ACC112 (cell line): ENCODE measurements around the gene DYNLT1.
"Not testable (repeated sequence)": the region's sequence is repeated elsewhere in the genome, so short reads cannot be mapped to it uniquely, and the experiment has no call there.

Experiments
- H2AFZ ChIP-seq: fragments of 200-600 bp; sonication (generic); one replicate; pipeline ENCODE4 v1.6.0; 2017; ENCODE audit warnings: antibody characterized with exemption, low read length; ENCODE audit not compliant: unreplicated experiment
- H3K27ac ChIP-seq: fragments of 200-600 bp; sonication (generic); 2 replicates; pipeline ENCODE4 v1.5.1; 2014; ENCODE audit warnings: low read depth, mild to moderate bottlenecking, antibody characterized with exemption, low read length, moderate library complexity
- H3K27me3 ChIP-seq: fragments of 200-600 bp; sonication (generic); 2 replicates; pipeline ENCODE4 v1.6.1; 2014; ENCODE audit warnings: mild to moderate bottlenecking, antibody characterized with exemption, low read length, moderate library complexity, mixed read lengths; ENCODE audit not compliant: insufficient read depth
- H3K36me3 ChIP-seq: fragments of 200-600 bp; sonication (generic); 2 replicates; pipeline ENCODE4 v1.6.1; 2016; ENCODE audit warnings: mild to moderate bottlenecking, antibody characterized with exemption, low read length, moderate library complexity, mixed read lengths; ENCODE audit not compliant: insufficient read depth
- H3K4me1 ChIP-seq: fragments of 200-600 bp; sonication (generic); one replicate; pipeline ENCODE4 v1.6.1; 2016; ENCODE audit warnings: low read length, mixed read lengths; ENCODE audit not compliant: insufficient read depth, unreplicated experiment, control insufficient read depth
- H3K4me3 ChIP-seq: fragments of 200-600 bp; sonication (generic); 2 replicates; pipeline ENCODE4 v1.5.1; 2014; ENCODE audit warnings: mild to moderate bottlenecking, low read depth, low read length
- H3K79me2 ChIP-seq: fragments of 200-600 bp; sonication (generic); one replicate; pipeline ENCODE4 v1.6.0; 2016; ENCODE audit warnings: low read length; ENCODE audit not compliant: control insufficient read depth, unreplicated experiment, insufficient read depth

The DYNLT1 gene

DNA sequence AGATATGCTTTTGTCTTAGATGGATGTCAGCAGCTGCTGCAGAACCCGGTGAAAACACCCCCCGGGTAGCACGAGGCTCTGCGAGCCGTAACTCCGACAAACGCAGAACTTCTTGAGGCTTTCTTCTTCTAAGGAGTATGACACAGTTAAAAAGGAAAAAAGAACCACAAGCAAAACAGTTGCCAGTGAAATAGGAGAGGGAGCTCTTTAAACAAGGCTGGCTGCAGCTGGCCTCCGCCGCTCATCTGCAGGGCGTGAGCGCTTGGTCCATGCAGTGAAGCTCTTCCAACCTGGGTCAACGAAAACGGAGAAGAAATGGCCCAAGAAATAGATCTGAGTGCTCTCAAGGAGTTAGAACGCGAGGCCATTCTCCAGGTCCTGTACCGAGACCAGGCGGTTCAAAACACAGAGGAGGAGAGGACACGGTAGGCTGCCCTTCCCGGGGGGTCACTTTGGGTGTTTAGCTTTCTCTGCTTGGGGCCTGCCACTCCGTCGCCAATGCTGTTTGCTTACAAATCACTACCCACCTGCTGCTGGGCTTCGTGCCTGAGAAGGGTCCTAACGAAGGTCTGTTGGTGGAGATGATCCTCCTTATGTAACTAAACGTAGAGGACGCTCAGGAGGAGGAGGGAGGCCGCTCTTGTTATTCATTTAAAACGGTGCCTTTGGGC lies 18.5 kb upstream of the DYNLT1 start:
- Histone ChIP-seq H3K4me3 (no peak overlapping the region), H3K36me3 (no peaks in the 10 kb centered on the region)

DNA sequence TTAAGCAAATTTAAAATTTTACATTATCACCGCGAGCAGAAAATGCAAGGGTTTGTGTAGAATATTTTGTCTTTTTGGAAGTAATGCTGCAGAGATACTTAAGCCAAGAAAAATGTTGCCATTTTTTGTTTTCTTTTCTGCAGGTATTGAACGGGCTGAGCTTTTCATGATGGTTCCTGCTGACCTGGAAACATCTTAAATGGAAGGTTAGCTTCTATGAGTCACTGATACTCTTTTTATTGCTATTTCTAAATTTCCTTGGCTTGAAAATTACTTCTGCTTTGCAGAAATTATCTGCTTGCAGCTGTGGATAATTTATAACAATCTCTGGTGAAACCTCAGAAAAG lies 18.0 kb upstream of the DYNLT1 start:
- Histone ChIP-seq H3K79me2 (no peaks in the 10 kb centered on the region), H2AFZ (no peak overlapping the region), H3K36me3 (no peaks in the 10 kb centered on the region), H3K4me3 (no peak overlapping the region), H3K27ac (no peak overlapping the region), H3K4me1 (no peaks in the 10 kb centered on the region), H3K27me3 (peaks cover 7% of the 10 kb centered on the region; the same call in 1 of the 2 replicates)

More for the DNA sequence above, 18.5 kb upstream of the DYNLT1 start:
- no peaks in the 10 kb centered on the region for H3K79me2 ChIP-seq
- no peaks in the 10 kb centered on the region for H3K4me1 ChIP-seq
- no peak overlapping the region for H2AFZ ChIP-seq
- H3K27ac ChIP-seq: no peak overlapping the region
- peaks cover 7% of the 10 kb centered on the region; the same call in 1 of the 2 replicates for H3K27me3 ChIP-seq

DNA sequence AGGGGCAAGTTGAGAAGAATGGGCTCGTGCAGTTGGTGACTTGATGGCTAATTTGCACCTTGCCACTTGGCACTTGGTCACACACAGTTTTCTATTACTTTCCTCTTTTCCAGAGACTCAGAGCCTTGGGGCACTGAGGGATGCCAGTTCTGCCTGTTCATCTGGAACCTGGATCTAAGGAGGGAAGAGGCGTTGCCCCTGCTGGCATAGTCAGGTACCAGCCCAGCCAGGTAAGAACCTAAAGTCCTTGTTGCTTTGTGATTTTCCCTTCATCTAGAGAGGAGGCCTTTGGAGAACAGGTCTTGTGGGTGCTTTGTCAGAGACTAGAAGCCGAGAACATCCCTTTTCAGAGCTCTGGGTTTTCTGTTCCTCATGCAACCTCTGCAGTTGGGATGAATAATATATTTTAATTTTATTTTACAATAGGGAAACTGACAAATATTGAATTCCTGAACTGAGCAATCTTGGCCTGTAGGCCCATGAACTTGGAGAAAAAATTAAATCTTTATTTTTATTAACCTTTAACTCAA lies 16.7 kb upstream of the DYNLT1 start:
- no peak overlapping the region for H3K27ac ChIP-seq

DNA sequence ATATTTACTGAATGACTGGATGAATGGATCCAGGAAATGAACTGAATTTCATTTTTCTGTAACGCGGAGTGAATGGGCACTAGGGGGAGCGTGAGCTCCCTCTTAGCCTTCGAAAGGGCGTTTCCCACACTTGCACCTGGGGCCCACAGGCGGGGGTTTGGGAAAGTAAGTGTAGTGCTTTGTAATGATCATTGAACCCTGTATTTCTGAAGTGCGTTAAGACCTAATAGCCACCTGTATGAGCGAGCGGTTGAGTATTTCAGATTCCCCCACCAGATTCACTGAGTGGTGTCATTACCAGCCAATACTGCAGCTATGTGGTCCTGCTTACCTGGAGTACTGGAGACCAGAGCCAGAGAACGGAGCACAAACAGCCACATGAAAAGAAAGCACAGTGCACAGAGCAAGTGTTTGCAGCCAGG lies 15.8 kb upstream of the DYNLT1 start:
- Histone ChIP-seq H3K27me3 (peaks cover 7% of the 10 kb centered on the region; the same call in 1 of the 2 replicates), H3K27ac (no peak overlapping the region), H3K36me3 (no peaks in the 10 kb centered on the region), H2AFZ (no peak overlapping the region), H3K79me2 (no peaks in the 10 kb centered on the region), H3K4me1 (peaks cover 9% of the 10 kb centered on the region), H3K4me3 (no peak overlapping the region)

More for the DNA sequence above, 16.7 kb upstream of the DYNLT1 start:
- Histone ChIP-seq H3K79me2 (no peaks in the 10 kb centered on the region), H3K36me3 (no peaks in the 10 kb centered on the region), H3K27me3 (peaks cover 7% of the 10 kb centered on the region; the same call in 1 of the 2 replicates), H3K4me3 (no peak overlapping the region), H2AFZ (no peak overlapping the region), H3K4me1 (peaks cover 5% of the 10 kb centered on the region)

DNA sequence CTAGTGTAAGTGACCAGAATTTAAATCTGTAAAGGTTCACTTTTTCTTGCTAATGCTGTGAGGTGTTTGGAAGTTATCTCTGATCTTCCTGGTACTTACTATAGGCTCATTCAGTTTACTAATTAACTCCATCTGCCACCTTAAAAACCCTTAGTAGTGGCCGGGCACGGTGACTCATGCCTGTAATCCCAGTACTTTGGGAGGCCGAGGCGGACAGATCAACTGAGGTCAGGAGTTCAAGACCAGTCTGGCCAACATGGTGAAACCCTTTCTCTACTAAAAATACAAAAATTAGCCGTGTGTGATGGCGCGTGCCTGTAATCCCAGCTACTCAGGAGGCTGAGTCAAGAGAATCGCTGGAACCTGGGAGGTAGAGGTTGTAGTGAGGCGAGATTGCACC lies 12.4 kb upstream of the DYNLT1 start:
- H3K36me3 ChIP-seq, H3K27ac ChIP-seq, H2AFZ ChIP-seq, H3K4me3 ChIP-seq, H3K79me2 ChIP-seq, H3K27me3 ChIP-seq: not testable (repeated sequence)
- peaks cover 23% of the 10 kb centered on the region for H3K4me1 ChIP-seq

DNA sequence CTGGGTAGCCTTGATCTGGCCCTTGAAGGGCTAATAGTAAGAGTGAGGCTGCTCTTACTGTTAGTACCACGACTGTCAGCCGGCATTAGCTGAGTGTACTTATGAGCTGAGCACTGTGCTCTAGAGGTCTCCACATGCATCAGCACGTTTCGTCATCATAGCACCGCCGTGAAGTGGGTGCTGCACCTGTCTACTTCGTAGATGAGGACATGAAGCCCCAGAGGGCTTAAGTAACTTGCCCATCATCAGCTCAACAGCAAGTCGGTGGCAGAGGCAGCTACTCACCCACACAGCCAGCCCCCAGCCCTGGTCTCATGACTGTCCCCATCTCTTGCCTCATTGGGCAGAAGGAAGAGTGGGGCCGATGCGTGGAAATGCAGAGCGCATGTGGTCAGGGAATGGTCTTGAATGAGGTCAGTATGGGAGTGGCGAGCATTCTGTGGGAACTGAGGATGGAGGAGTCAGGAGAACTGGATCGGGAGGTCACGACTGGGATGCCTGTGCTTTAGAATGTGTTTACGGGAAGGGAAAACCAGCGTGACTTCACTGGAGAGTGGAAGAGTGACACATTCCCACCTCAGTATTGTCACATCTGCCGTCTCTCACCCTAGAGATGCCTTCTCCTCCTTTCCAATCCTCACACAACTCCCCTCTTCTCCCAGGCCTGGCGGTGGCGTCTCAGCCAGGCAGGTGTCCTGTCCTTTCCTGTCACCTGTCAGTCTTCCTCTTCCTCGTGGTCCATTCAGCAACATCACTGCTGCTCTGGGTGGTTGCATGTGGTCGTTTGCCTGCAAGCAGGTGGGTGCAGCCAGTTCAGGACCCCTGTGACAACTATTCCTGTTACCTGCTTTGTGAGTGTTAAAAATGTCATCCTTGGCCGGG lies 11.3 kb upstream of the DYNLT1 start:
- Histone ChIP-seq H3K4me1 (peaks cover 23% of the 10 kb centered on the region), H3K36me3 (no peaks in the 10 kb centered on the region), H2AFZ (no peak overlapping the region), H3K27ac (peak overlapping the region; percentile 65; the same call in 1 of the 2 replicates), H3K79me2 (no peaks in the 10 kb centered on the region), H3K27me3 (no peaks in the 10 kb centered on the region), H3K4me3 (no peak overlapping the region)

DNA sequence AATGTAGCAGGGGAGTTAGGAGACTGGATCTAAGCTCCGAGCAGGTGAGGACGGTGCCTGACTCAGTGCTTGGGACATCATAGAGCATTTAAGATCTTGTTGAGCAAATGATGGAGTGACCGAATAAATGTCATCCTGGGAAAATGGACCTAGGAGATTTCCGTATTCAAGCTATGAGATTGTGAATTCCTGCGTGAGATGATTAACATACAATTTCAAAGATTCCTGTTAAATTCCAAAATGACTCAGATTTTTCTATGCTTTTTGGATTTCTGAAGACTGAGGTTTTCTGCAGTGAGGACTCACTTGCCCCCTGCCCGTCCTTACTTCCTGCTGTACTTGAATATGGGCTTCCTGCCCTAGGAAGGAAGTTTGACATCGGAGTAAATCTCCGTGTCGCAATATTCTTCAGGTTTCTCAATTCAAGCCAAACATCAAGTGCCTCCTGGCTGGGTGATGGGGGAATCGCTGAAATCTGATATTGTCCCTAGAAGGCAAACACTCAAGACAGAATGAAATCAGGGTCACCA lies 10.5 kb upstream of the DYNLT1 start:
- Histone ChIP-seq H3K4me3 (no peak overlapping the region), H3K4me1 (peaks cover 23% of the 10 kb centered on the region), H3K36me3 (no peaks in the 10 kb centered on the region), H3K27me3 (no peaks in the 10 kb centered on the region), H3K79me2 (no peaks in the 10 kb centered on the region), H2AFZ (peak overlapping the region; percentile 58), H3K27ac (peak overlapping the region; percentile 65)

DNA sequence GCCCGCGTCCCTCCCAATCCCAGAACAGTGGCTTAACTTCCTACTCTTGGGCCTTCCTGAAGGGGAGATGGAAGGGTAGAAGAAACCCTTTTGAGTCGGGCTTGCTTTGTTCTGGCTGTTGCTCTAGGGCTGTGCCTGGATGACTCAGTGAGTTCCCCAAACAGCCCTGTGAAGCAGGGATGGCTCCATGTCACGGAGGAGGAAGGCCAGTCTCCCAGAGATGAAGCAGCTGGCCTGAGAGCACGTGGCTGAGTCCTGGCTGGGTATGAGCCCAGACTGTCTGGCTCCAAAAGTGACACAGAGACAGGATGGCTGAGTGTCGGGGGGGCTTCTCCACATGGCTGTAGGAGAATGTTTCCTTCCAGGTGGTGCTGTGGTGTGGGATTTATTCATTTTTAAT lies 10.0 kb upstream of the DYNLT1 start:
- Histone ChIP-seq H3K4me3 (no peak overlapping the region), H2AFZ (peak overlapping the region; percentile 58), H3K79me2 (no peaks in the 10 kb centered on the region), H3K36me3 (no peaks in the 10 kb centered on the region), H3K4me1 (peaks cover 25% of the 10 kb centered on the region), H3K27ac (peak overlapping the region; percentile 65), H3K27me3 (no peaks in the 10 kb centered on the region)

DNA sequence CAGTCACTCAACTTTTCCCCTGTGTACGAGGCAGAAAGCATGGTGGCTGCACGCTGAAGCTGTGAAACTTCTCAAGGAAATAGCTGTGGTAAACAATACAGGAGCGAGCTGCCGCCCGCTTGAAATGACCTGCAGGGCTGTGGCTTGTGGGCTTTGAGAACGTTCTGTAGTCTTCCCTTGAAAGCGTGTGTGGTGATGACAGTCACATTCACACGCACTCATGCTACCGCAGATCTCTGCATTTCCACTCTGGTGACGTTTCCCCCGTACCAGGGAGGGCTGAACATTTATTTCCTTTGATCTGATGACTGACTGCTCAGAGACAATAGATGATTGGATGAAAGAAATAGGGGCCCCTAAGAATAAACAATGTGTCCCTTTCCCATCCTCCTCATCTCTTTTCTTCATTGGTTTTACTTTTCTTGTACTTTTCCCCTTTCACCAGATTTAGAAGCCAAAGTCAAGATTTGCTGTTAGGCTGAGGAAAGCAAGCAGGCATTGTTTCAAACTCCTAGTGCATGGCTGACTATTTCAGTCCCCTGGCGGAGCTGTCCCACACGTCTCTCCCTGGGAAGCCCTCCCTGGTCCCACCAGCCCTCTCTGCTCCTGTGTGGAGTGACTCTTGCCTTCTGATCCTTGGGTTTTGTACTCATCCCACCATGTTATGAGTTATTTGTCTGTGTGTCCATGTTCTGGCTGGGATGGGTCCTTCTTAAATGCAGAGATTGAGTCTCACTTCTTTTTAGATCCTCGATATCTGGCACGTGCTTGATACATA lies 9.2 kb upstream of the DYNLT1 start:
- no peak overlapping the region for H3K4me3 ChIP-seq
- peak overlapping the region; percentile 58 for H2AFZ ChIP-seq
- no peaks in the 10 kb centered on the region for H3K27me3 ChIP-seq

More for the DNA sequence above, 9.2 kb upstream of the DYNLT1 start:
- Histone ChIP-seq H3K27ac (peak overlapping the region; percentile 65; the same call in 1 of the 2 replicates), H3K36me3 (no peaks in the 10 kb centered on the region), H3K79me2 (no peaks in the 10 kb centered on the region), H3K4me1 (peaks cover 32% of the 10 kb centered on the region)
